Thymus (tissue), 11 donors: ENCODE measurements around the gene ZNF655. TPM values are rescaled to one million over a fixed set of nuclear protein-coding genes. Genes with fewer than 3 reads are reported as not detected.
"Not testable (repeated sequence)": the region's sequence is repeated elsewhere in the genome, so short reads cannot be mapped to it uniquely, and the experiment has no call there.

Experiments used
- DNase-seq, 9 donors: peaks; one replicate each; pipeline ENCODE4 v3.0.0-alpha.2; 2013; ENCODE audit warnings: low spot score in 9 of 9, low read depth in 6 of 9, missing footprints in 1 of 9
- H3K27ac ChIP-seq, 2 donors: one replicate each; pipeline ENCODE4 v1.5.1; 2013; ENCODE audit warnings: control low read depth in 1 of 2, low read depth in 1 of 2, low read length in 1 of 2, mild to moderate bottlenecking in 1 of 2, moderate library complexity in 1 of 2
- H3K27me3 ChIP-seq, 2 donors: one replicate each; pipeline ENCODE4 v1.5.1; 2013; ENCODE audit warnings: low read length in 1 of 2; ENCODE audit not compliant: control insufficient read depth in 2 of 2, insufficient read depth in 1 of 2
- H3K36me3 ChIP-seq, 2 donors: one replicate each; pipeline ENCODE4 v1.5.1; 2013; ENCODE audit warnings: low read length in 1 of 2, mild to moderate bottlenecking in 1 of 2, moderate library complexity in 1 of 2; ENCODE audit not compliant: control insufficient read depth in 2 of 2, insufficient read depth in 2 of 2
- H3K4me1 ChIP-seq, 2 donors: one replicate each; pipeline ENCODE4 v1.5.1; 2013; ENCODE audit warnings: low read length in 2 of 2; ENCODE audit not compliant: control insufficient read depth in 2 of 2, insufficient read depth in 2 of 2
- H3K4me3 ChIP-seq, 2 donors: one replicate each; pipeline ENCODE4 v1.5.1; 2013; ENCODE audit warnings: low read length in 2 of 2, control low read depth in 1 of 2, mild to moderate bottlenecking in 1 of 2
- H3K9me3 ChIP-seq, 2 donors: one replicate each; pipeline ENCODE4 v1.5.1; 2013; ENCODE audit warnings: low read length in 1 of 2, mild to moderate bottlenecking in 1 of 2; ENCODE audit not compliant: control insufficient read depth in 2 of 2, insufficient read depth in 1 of 2
- WGBS: extraction: QIAGEN DNeasy Blood & Tissue Kit; methylation state at CpG from one replicate; pipeline ENCODE4 v1.1.7; 2013; 5-methylcytosine and 5-hydroxymethylcytosine counted together
- polyA plus RNA-seq: library from polyadenylated mRNA; stranded (reverse); fragments of 200-250 nt; gene quantifications from one replicate; pipeline ENCODE4 v1.2.3, GENCODE V29; 2013
- total RNA-seq: library from RNA; stranded (reverse); fragments of 120-200 nt; gene quantifications from one replicate; pipeline ENCODE4 v1.2.4, GENCODE V29; 2013
- donor health status: healthy.

ZNF655 gene
- total and polyA plus RNA-seq, 2 donors = 58.9 to 117 TPM

DNA sequence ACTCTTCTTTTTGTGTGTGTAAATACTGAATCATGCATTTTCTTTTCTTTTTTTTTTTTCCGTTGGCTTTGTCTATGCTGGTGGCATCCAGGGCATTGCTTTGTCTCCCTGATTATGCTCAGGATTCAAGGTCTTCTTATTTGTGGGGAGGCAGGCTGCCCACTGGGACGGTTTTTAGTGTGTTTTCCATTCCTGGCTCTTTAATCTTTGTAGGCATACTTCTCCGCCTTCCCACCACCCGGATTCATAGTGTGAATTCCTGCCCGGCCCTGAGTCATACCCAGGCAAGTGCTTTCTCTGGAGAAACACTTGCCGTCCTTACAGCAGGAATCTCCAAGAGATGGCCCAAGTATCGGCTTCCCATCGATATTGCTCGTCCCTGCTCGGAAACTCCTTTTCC is 5.2 kb downstream of the ZNF655 start:
- Histone ChIP-seq H3K9me3 (no peaks in the 10 kb centered on the region), H3K27ac (no peak overlapping the region), H3K4me3 (no peak overlapping the region), H3K36me3 (peaks cover 58 to 74% of the 10 kb centered on the region in 2 donors), H3K4me1 (peaks cover 8 to 21% of the 10 kb centered on the region in 2 donors), H3K27me3 (no peaks in the 10 kb centered on the region)
- WGBS = 98% methylated on average over 10 of the region's 10 CpGs
- no peak for DNase-seq

DNA sequence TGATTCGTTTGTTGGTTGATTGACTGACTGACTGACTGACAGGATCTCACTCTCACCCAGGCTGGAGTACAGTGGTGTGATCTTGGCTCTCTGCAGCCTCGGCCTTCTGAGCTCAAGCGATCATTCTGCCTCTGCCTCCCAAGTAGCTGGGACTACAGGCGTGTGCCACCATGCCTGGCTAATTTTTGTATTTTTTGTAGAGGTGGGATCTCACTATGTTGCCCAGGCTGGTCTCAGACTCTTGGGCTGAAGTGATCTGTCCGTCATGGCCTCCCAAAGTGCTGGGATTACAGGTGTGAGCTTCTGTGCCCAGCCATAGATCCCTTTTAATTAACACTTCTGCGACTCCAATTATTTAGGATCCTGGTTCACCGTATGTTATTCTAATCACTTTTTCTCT is 10.3 kb downstream of the ZNF655 start:
- DNase-seq, H3K4me1 ChIP-seq, H3K27me3 ChIP-seq, H3K4me3 ChIP-seq, H3K27ac ChIP-seq, H3K9me3 ChIP-seq: not testable (repeated sequence)
- H3K36me3 ChIP-seq = peaks cover 39 to 85% of the 10 kb centered on the region in 2 donors
- 98% methylated on average over 7 of the region's 7 CpGs for WGBS

DNA sequence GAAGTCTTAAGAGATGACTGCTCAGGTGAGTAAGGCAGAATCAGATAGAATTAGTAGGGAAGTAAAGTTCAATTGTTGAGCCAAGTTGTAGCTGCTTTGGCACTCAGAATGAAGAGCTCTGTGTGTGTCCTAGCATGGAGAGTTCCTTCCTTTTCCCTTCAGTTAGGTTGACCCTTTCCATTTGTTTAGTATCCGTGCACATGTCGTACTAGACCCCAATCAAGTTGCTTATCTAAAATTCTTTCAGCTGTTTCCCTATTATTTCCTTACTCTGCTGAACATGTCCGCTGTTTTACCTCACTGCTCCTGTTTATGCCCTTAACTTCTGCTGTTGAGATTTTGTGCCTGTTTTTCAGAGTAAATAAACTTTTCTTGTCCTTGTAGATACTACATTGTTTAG is 13.3 kb downstream of the ZNF655 start:
- Histone ChIP-seq H3K9me3 (peaks cover 0 to 2% of the 10 kb centered on the region in 2 donors), H3K27me3 (no peaks in the 10 kb centered on the region), H3K4me3 (no peak overlapping the region), H3K27ac (no peak overlapping the region), H3K4me1 (no peaks in the 10 kb centered on the region), H3K36me3 (peaks cover 16 to 68% of the 10 kb centered on the region in 2 donors)
- no peak for DNase-seq
- 97% methylated on average over 3 of the region's 3 CpGs for WGBS

DNA sequence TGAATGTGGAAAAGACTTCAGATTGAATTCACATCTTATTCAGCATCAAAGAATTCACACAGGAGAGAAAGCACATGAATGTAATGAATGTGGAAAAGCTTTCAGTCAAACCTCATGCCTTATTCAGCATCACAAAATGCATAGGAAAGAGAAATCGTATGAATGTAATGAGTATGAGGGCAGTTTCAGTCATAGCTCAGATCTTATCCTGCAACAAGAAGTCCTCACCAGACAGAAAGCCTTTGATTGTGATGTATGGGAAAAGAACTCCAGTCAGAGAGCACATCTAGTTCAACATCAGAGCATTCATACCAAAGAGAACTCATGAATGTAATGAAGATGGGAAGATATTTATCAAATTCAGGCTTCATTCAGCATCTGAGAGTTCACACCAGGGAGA is 14.8 kb downstream of the ZNF655 start:
- WGBS = 94% methylated on average over 1 of the region's 1 CpG
- Histone ChIP-seq H3K4me3 (no peak overlapping the region), H3K9me3 (peaks cover 0 to 2% of the 10 kb centered on the region in 2 donors), H3K4me1 (no peaks in the 10 kb centered on the region), H3K27ac (no peak overlapping the region), H3K36me3 (peaks cover 14 to 62% of the 10 kb centered on the region in 2 donors), H3K27me3 (no peaks in the 10 kb centered on the region)
- DNase-seq = no peak

DNA sequence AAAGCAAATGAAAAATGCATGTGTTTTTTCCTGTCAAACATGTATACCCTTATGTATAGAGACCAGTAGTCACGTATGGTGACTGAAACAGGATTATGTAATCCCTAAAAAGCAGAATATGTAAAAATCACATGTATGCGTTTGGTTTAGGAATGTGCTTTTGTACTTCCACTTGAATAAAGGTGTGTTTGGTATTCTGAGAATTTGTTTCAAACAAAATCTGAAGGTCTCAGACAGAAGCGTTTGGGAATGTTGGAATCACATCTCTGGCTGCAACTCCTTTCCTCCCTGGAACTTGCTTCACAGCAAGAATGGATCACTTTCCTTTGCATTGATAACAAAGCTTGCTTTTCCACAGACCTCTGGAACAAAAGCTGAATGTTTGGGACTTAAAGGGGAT is 17.8 kb downstream of the ZNF655 start:
- H3K36me3 ChIP-seq = peaks cover 9 to 36% of the 10 kb centered on the region in 2 donors
- no peaks in the 10 kb centered on the region for H3K27me3 ChIP-seq
- H3K4me3 ChIP-seq = no peak overlapping the region
- no peak for DNase-seq
- peaks cover 8 to 14% of the 10 kb centered on the region in 2 donors for H3K4me1 ChIP-seq
- WGBS = 96% methylated on average over 3 of the region's 3 CpGs
- H3K27ac ChIP-seq = no peak overlapping the region
- H3K9me3 ChIP-seq = peaks cover 0 to 2% of the 10 kb centered on the region in 2 donors

DNA sequence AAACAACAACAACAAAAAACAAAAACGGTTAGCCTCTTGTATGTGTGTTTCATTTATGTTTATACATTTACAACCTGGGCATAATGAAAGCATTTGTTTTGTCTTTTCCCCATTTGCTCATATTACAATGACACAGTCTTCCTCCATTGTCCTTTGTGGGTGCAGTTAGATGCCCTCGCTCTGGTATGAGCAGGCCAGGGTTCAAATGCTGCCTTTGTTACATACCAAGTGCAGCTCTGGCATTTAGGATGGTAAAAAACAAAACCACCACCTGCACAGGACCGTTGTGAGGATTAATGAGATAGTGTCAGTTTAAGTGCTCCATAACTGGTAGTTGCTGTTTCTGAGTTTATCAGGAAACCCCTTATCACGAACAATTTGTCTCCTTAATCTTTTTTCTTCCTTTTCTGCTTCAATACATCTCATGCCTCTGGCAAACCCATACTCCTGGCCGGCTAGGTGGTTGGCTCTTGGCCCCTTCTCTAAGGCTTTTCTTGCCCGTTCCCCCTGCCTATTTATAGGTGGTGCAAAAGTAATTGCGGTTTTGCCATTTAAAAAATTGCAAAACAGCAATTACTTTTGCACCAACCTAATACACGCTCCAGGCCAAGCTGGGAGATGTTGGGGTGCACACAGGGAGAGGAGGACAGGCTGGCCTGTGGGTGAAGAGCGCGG is 21.0 kb downstream of the ZNF655 start:
- 72% methylated on average over 10 of the region's 10 CpGs for WGBS
- Histone ChIP-seq H3K36me3 (peaks cover 0 to 8% of the 10 kb centered on the region in 2 donors), H3K27me3 (no peaks in the 10 kb centered on the region), H3K27ac (no peak overlapping the region), H3K4me1 (peaks cover 8 to 14% of the 10 kb centered on the region in 2 donors), H3K9me3 (no peaks in the 10 kb centered on the region), H3K4me3 (peak overlapping the region; percentile 52 to 57)
- no peak for DNase-seq

DNA sequence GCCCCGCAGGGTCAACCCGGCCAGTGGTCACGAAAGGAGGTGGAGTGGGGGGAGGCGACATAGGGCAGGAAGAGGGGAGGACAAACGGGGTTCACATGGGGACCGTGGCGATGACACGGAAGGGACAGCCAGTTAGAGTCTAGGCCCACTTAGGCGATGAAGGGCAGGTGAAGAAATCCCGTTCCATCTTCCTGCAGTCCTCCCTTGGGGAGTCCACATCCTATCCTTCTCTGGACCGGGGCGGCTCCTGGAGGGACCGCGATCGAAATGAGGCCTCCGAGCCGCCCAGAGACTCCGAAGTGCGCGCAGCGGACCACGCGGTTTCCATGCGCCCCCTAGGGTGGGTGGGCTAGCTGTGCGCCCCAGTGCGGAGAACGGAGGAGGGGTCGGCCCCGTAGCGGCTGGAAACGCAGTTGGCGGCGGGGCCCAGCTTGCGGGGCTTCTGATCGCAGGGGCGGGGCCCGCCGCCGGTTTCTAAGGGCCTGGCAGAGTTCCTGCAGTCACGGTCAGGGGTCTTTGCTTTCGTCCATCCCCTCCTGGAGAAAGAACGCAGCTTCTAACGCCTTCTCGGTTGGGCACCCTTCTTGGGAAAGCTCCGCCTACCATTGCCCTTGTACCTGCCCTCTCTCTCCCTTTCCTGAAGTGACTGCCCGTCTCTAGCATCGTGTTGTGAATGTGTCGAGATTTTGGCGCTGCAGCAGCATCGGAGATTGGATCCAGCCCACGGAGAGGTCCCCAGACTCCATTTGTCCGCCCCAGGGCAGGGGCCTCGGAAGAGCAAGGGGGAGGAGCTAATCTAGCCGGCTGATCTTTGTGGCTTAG is 21.7 kb downstream of the ZNF655 start:
- peaks cover 8 to 14% of the 10 kb centered on the region in 2 donors for H3K4me1 ChIP-seq
- peak overlapping the region in 1 of 2 donors; percentile 11 for H3K27ac ChIP-seq
- no peaks in the 10 kb centered on the region for H3K9me3 ChIP-seq
- no peaks in the 10 kb centered on the region for H3K27me3 ChIP-seq
- 3% methylated on average over 54 of the region's 54 CpGs for WGBS
- H3K36me3 ChIP-seq = peaks cover 0 to under 1% of the 10 kb centered on the region in 2 donors
- H3K4me3 ChIP-seq = peak overlapping the region; percentile 52 to 57
- peak in 6 of 9 donors; percentile 46 to 85 (median 68) for DNase-seq

DNA sequence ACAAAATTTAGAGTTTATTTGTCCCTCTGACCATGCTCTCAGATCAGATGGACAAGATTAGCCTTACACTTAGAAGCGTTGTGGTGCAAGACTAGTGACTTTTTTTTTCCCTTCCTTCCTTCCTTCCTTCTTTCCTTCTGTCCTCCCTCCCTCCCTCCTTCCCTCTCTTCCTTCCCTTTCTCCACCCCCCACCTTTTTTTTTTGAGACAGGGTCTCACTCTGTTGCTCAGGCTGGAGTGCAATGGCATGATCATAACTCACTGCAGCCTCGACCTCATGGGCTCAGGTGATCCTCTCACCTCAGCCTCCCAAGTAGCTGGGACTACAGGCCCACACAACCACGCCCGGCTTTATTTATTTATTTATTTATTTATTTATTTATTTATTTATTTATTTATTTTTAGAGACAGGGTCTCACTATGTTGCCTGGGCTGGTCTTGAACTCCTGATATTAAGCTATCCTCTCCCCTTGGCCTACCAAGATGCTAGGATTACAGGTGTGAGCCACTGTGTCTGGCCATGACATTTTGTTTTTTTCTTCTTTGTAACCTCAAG is 22.4 kb downstream of the ZNF655 start:
- WGBS = 65% methylated on average over 4 of the region's 4 CpGs
- peaks cover 8 to 14% of the 10 kb centered on the region in 2 donors for H3K4me1 ChIP-seq
- not testable (repeated sequence) for H3K9me3 ChIP-seq, DNase-seq, H3K27me3 ChIP-seq, H3K27ac ChIP-seq, H3K36me3 ChIP-seq
- H3K4me3 ChIP-seq = peak overlapping the region; percentile 52 to 57

DNA sequence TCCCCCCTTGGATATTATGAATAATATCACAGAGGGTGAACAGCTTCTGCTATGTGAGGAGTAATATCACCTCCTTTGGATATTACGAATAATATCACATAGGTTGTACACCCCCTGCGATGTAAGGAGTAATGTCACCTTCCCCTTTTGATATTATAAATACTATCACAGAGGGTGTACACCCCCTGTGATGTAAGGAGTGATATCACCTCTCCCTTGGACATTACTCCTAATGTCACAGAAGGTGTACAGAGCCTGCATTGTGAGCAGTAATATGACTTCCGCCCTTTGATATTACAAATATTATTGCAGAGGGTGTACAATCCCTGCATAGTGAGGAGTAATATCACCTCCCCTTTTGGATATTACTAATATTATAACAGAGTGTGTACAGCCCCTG is 30.4 kb downstream of the ZNF655 start:
- peak in 1 of 9 donors; percentile 39 for DNase-seq
- no peaks in the 10 kb centered on the region for H3K9me3 ChIP-seq
- H3K4me1 ChIP-seq = no peaks in the 10 kb centered on the region
- H3K27ac ChIP-seq = no peak overlapping the region
- H3K4me3 ChIP-seq = no peak overlapping the region
- WGBS = 87% methylated on average over 3 of the region's 3 CpGs
- H3K36me3 ChIP-seq = no peaks in the 10 kb centered on the region
- peaks cover 0 to 6% of the 10 kb centered on the region in 2 donors for H3K27me3 ChIP-seq
